ENCODE data around the gene DDRGK1. TPM values are rescaled to one million over a fixed set of nuclear protein-coding genes. Genes with fewer than 3 reads are reported as not detected.
"Not testable (repeated sequence)": the region's sequence is repeated elsewhere in the genome, so short reads cannot be mapped to it uniquely, and the experiment has no call there.

Gene DDRGK1
- total RNA-seq, 2 donors from 2014 or later: 78.5 to 87.1 TPM

DNA sequence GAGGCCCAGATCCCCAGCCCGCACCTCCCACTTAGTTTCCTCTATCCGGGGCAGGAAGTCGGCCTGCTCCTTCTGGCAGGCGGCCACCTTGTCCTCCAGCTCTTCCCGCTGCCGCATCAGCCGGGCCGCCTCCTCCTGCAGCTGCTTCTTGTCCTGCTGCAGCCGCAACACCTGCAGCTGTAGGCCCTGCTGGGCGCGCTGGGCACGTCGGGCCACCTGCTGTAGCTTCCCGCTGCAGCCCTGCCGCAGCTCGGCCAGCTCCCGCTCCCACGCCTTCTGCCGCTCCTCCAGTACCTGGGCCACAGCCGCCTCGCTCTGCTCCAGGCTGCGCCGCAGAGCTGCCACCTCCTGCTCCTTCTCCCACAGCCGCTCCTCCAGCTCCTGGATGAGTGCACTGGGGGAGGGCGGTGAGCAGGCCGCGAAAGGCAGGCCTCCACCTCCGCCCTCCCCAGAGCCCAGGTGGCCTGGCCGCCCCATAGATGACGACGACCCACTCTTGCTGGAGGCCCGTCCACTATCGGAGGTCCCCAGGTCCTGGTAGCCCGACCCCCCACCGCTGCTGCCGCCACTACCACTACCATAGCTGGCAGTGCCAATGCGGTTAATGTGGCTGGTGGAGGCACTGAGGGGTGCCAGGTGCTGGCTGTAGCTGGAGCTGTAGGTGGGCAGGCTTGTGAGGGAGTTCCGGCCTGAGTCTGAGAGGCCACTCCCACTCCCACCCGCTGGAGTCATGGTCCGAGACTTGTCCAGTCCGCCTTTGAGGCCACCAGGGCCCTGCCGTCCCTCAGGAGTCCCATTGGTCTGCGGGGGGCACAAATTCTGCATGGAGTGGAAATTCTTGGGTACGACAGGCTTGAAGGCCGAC, 38.8 kb downstream of the DDRGK1 start:
- no peak overlapping the region for H3K4me3 Mint-ChIP-seq
- peaks cover 17 to 21% of the 10 kb centered on the region in 2 donors for H3K27me3 Mint-ChIP-seq
- DNase-seq (ENCODE audit: low spot score) (no peak), ATAC-seq (no peak)
- no peaks in the 10 kb centered on the region for H3K9me3 Mint-ChIP-seq
- H3K27ac Mint-ChIP-seq: no peak overlapping the region
- no peaks in the 10 kb centered on the region for H3K4me1 Mint-ChIP-seq (ENCODE audit: low read depth in 2 of 2)
- H3K36me3 Mint-ChIP-seq: no peaks in the 10 kb centered on the region

DNA sequence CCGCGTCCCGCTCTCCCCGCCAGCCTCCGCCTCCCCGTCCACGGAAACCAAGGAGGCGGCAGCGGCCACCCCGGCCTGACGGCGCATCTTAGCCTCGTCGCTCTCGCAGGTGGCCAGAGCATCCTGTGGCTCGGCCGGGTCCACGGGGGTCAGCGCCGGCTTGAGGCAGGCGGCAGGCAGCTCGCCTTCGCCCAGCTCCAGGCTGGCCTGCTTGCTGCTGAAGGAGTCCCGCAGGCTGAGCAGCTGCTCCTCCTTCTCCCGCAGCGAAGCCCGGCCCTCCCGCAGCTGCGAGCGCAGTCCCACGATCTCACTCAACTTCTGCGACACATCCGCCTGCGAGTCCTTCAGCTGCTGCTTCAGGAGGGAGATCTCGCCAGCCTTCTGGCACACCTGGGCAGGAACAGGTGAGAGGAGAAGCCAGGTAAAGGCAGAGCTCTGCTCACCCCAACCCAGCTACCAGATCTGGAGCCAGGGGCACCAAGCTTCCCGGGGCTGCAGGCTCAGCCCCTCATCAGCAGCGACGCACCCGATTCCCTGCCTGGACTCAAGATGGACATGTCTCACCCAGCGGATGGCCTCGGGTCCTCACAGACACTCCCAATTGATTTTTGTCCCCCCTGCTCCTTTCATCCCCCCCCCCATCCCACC, 39.6 kb downstream of the DDRGK1 start:
- H3K27ac Mint-ChIP-seq: no peak overlapping the region
- peaks cover 1 to 2% of the 10 kb centered on the region in 2 donors for H3K4me1 Mint-ChIP-seq (ENCODE audit: low read depth in 2 of 2)
- H3K36me3 Mint-ChIP-seq: no peaks in the 10 kb centered on the region
- H3K4me3 Mint-ChIP-seq: no peak overlapping the region
- no peak for DNase-seq (ENCODE audit: low spot score)
- ATAC-seq: no peak
- no peaks in the 10 kb centered on the region for H3K9me3 Mint-ChIP-seq
- peaks cover 15 to 19% of the 10 kb centered on the region in 2 donors for H3K27me3 Mint-ChIP-seq

DNA sequence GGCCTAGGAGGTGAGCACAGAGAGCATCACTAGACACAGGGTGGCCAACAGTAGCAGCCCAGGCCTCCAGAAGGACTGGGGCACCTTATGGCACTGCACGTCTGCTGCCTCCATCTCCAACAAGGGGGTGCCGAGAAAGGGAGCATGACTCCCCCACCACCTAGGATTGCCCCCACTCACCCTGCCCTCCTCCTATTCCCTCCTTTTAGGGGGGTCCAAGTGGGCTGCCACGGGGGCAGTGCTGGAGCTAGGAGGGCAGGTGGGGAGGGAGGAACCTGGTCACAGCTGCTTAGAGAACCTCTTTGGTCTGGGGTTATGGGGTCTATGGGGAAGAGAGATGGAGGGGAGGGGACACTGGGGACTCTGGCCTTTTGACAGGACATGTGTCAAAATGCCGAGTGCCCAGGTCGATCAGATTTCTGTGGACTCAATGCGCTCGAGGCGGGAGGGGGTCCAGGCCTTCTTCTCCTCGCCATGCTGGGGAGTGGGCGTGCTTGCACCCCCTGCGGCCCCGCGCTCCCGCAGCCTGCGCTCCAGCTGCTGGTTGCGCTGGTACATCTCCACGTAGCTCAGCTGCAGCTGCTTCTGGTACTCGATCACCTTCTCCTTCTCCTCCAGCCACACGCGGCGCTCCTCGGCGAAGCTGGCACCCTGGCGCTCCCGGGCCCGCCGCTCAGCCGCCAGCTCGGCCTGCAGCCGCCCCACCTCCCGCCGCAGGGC, 40.3 kb downstream of the DDRGK1 start:
- H3K9me3 Mint-ChIP-seq: no peaks in the 10 kb centered on the region
- peaks cover 12 to 14% of the 10 kb centered on the region in 2 donors for H3K27me3 Mint-ChIP-seq
- DNase-seq (ENCODE audit: low spot score): no peak
- ATAC-seq: no peak
- peaks cover 3% of the 10 kb centered on the region for H3K36me3 Mint-ChIP-seq
- peaks cover 4 to 8% of the 10 kb centered on the region in 2 donors for H3K4me1 Mint-ChIP-seq (ENCODE audit: low read depth in 2 of 2)
- H3K4me3 Mint-ChIP-seq: no peak overlapping the region
- H3K27ac Mint-ChIP-seq: no peak overlapping the region

DNA sequence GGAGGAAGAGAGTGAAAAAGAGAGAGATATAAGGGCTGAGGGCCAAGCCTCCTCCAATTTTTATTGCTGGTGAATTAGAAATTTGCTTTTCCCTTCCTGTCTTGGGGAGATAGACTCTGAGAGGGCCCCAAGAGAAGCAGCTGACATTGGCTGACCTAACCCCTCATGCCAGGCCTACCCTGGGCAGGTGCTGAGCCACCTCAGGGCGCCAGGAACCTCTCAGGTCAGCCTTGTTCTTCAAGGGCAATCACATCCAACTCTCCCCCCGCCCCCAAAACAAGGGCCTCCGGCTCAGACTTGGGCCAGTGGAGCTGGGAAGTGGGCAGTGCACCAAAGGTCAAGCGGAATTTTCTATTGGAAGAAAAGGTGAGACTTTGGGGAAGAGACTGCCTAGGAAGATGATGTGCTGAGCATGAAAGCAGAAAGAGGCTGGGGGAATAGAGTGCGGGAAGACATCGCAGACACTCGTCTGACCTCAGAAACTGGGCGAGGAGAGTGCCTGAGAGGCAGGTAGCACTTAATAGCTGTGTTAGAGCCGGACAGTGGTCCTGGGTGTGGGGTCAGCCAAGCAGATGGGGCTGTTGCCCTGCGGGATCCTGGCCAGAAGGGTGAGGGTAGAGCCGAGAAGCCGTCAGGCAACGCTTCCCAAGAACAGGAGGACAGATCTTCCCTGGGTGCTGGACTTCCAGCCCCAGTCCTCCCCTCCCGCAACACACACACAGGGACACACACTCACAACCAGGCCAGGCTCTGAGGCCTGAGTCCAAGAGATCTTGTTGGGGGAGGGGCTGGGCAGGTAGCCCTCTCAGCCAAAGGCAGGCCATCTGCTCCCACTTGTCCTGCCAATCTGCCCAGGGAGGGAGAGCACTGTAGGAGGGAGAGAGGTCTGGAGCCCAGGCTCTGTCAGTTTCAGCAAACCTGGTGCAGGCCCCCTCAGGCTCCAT, 41.1 kb downstream of the DDRGK1 start:
- peaks cover 10 to 16% of the 10 kb centered on the region in 2 donors for H3K4me1 Mint-ChIP-seq (ENCODE audit: low read depth in 2 of 2)
- no peak overlapping the region for H3K4me3 Mint-ChIP-seq
- H3K27me3 Mint-ChIP-seq: peaks cover 4 to 8% of the 10 kb centered on the region in 2 donors
- H3K36me3 Mint-ChIP-seq: peaks cover 10% of the 10 kb centered on the region
- H3K27ac Mint-ChIP-seq: peak overlapping the region in 1 of 2 donors; percentile 65
- ATAC-seq: no peak
- DNase-seq (ENCODE audit: low spot score): no peak
- no peaks in the 10 kb centered on the region for H3K9me3 Mint-ChIP-seq

DNA sequence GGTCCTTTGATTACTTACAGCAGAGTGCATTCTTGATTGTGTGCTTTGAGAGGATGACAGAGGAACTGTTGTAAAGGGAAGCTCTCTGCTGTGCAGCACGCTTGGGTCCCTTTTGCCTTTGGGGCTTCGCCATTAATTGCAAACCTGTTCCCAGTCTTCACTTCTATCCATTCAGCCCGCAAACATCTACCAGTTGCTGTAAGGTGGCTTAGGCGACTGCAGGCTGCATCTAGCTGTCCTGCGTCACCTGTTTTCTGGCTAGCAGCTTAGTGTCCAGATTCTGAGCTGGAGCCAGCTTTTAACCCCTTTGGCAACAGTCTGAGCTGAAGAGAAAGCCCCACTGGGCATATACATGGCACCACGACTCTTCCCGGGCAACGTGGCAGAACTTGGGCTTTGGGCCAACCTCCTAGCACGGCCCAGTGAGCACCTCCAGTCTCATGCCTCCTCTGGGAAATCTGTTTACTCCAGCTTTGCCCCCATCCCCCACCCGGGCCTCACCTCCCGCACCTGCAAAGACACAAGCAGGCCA, 42.3 kb downstream of the DDRGK1 start:
- no peak for ATAC-seq
- H3K4me1 Mint-ChIP-seq (ENCODE audit: low read depth in 2 of 2): peaks cover 20 to 26% of the 10 kb centered on the region in 2 donors
- peaks cover 10% of the 10 kb centered on the region for H3K36me3 Mint-ChIP-seq
- peaks cover 0 to 7% of the 10 kb centered on the region in 2 donors for H3K27me3 Mint-ChIP-seq
- DNase-seq (ENCODE audit: low spot score): no peak
- no peak overlapping the region for H3K4me3 Mint-ChIP-seq
- H3K9me3 Mint-ChIP-seq: no peaks in the 10 kb centered on the region
- H3K27ac Mint-ChIP-seq: no peak overlapping the region

DNA sequence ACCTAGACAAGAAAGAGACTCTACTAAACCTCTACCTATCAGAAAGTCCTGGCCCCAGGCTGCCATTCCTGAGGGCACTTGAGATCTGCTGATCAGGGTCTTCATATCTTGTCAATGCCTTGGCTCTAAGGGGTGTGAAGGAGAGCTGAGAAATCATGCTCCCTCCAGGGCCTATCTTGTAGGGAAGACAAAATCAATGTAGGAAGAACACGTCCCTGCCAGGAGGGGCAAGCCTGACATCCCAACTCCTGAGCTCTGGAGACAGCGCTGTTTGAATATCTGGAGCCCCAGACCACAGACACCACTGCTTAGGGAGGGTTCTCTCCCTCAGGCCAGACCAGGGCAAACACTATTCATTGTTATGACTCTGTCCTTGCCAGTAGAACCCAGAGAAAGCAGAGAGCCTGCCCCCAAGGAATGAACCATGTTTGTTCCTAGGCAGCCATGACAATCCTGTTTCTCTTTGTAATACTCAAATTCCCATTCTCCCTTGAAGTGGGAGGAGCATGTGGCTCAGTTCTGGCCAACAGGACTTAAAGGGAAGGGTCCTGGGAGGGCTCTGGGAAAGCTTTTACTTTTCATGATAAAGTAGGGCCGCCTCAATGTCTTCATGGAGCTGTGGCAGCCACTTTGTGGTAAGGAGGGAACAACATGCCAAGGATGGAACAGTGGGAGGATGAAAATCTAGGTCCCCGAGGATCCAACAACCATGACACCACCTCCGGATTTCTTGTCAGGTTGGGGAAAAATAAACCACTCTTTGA, 43.0 kb downstream of the DDRGK1 start:
- no peak overlapping the region for H3K4me3 Mint-ChIP-seq
- DNase-seq (ENCODE audit: low spot score): no peak
- H3K36me3 Mint-ChIP-seq: peaks cover 10% of the 10 kb centered on the region
- peaks cover 0 to 7% of the 10 kb centered on the region in 2 donors for H3K27me3 Mint-ChIP-seq
- H3K27ac Mint-ChIP-seq: no peak overlapping the region
- no peak for ATAC-seq
- H3K9me3 Mint-ChIP-seq: no peaks in the 10 kb centered on the region
- H3K4me1 Mint-ChIP-seq (ENCODE audit: low read depth in 2 of 2): peaks cover 26 to 32% of the 10 kb centered on the region in 2 donors

GRCh38 chr20:3160418-3160817, 44.1 kb downstream of the DDRGK1 start:
- DNase-seq (ENCODE audit: low spot score) (no peak), ATAC-seq (no peak)
- H3K9me3 Mint-ChIP-seq: no peaks in the 10 kb centered on the region
- peaks cover 32 to 41% of the 10 kb centered on the region in 2 donors for H3K4me1 Mint-ChIP-seq (ENCODE audit: low read depth in 2 of 2)
- peaks cover 10% of the 10 kb centered on the region for H3K36me3 Mint-ChIP-seq
- no peak overlapping the region for H3K27ac Mint-ChIP-seq
- H3K4me3 Mint-ChIP-seq: no peak overlapping the region
- peaks cover 0 to 7% of the 10 kb centered on the region in 2 donors for H3K27me3 Mint-ChIP-seq

DNA sequence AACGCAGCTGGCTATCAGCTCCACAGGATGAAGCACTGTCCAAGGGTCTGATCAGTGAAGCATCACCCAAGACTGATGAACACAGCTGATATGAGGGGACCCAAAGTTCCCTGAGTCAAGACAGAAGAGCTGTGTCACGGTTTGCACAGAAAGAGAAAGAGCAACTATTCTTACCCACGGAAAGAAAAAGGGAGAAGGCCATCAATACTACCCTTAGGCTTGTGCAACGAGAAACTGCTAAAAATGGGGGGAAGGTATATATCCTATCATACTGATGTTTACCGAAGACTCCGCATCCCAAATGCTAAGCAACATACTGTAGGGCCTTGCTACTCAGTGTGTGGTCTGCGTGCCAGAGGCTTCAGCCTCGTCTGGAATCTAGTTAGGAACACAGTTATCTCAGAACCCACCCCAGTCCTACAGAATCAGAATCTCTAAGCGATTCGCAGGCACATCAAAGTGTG, 45.5 kb downstream of the DDRGK1 start:
- Mint-ChIP-seq H3K27ac (peak overlapping the region; percentile 96), H3K36me3 (peaks cover 12% of the 10 kb centered on the region), H3K27me3 (peaks cover 0 to 7% of the 10 kb centered on the region in 2 donors), H3K4me3 (peak overlapping the region; percentile 97), H3K4me1 (ENCODE audit: low read depth in 2 of 2) (peaks cover 34 to 43% of the 10 kb centered on the region in 2 donors), H3K9me3 (no peaks in the 10 kb centered on the region)
- DNase-seq (ENCODE audit: low spot score) (no peak), ATAC-seq (peak; percentile 29 to 58)

- peaks cover 41 to 46% of the 10 kb centered on the region in 2 donors for H3K4me1 Mint-ChIP-seq (ENCODE audit: low read depth in 2 of 2)
- H3K27ac Mint-ChIP-seq: peak overlapping the region; percentile 96
- H3K27me3 Mint-ChIP-seq: no peaks in the 10 kb centered on the region
- DNase-seq (ENCODE audit: low spot score): no peak
- peak overlapping the region; percentile 97 for H3K4me3 Mint-ChIP-seq
- no peaks in the 10 kb centered on the region for H3K9me3 Mint-ChIP-seq
- H3K36me3 Mint-ChIP-seq: peaks cover 16% of the 10 kb centered on the region
- ATAC-seq: no peak
Measured at GRCh38 chr20:3157817-3158216, 46.7 kb downstream of the DDRGK1 start.

DNA sequence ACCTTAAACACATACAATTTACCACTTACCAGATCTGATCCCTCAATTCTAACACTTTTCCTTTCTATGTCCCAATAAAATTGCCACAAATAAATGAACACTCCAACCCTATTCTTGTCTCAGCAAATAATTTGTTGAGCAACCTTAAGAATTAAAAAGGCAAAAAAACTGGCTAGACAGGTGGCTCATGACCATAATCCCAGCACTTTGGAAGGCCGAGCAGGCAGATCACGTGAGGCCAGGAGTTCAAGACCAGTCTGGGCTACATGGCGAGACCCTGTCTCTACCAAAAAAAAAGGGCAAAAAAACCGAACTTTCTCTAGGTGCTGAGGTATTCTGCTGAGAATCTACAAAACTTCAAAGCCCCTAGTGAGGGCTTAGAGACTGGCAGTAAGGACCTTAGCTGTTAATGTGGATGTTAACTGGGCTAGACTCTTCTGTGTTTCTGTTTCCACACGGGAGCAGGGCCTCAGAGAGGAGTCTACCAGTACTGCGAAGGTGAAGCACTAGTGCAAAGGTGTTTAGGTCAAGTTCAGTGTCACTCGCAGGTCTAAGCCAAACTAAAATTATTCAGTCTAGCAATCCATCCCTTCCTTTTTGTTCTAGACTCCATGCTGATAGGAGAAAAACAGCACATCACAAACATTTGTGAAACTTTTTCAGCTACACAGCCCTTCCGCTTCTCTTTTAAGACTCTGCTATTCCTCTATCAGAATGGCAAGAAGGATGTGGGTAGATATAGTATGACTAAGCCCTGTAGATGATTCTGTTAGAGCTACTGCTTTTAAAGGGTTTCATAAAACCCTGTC, 47.5 kb downstream of the DDRGK1 start:
- H3K27me3 Mint-ChIP-seq: no peaks in the 10 kb centered on the region
- H3K27ac Mint-ChIP-seq: peak overlapping the region; percentile 96
- peaks cover 16% of the 10 kb centered on the region for H3K36me3 Mint-ChIP-seq
- H3K4me1 Mint-ChIP-seq (ENCODE audit: low read depth in 2 of 2): peaks cover 41 to 46% of the 10 kb centered on the region in 2 donors
- H3K4me3 Mint-ChIP-seq: peak overlapping the region; percentile 97
- H3K9me3 Mint-ChIP-seq: no peaks in the 10 kb centered on the region
- peak in 1 of 2 donors; percentile 79 for ATAC-seq
- DNase-seq (ENCODE audit: low spot score): no peak

DNA sequence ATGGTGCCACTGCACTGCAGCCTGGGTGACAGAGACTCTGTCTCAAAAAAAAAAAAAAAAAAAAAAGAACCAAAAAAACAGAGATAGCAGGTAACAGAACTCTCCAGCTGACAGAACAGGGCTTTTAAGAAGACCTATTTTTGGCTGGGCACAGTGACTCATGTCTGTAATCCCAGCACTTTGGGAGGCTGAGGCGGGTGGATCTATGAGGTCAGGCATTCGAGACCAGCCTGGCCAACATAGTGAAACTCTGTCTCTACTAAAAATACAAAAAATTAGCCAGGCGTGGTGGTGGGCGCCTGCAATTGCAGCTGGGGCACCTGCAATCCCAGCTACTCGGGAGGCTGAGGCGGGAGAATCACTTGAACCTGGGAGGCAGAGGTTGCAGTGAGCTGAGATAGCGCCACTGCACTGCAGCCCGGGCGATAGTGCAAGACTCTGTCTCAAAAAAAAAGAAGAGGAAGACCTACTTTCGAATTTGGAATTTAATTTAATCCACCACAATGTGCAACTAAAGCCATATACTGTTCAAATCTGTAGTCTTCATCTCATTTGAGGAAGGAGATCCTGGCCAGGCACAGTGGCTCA, 52.3 kb downstream of the DDRGK1 start:
- H3K27me3 Mint-ChIP-seq; DNase-seq (ENCODE audit: low spot score); H3K9me3 Mint-ChIP-seq; ATAC-seq; H3K27ac Mint-ChIP-seq; H3K4me3 Mint-ChIP-seq: not testable (repeated sequence)
- Mint-ChIP-seq H3K36me3 (peaks cover 10% of the 10 kb centered on the region), H3K4me1 (ENCODE audit: low read depth in 2 of 2) (peaks cover 35 to 41% of the 10 kb centered on the region in 2 donors)

Data from natural killer cell treated with Interleukin-12 subunit alpha and Interleukin-12 subunit beta and Interleukin-15 and Interleukin-18, amount 100 ng/mL, for 72 hours (primary cell).